ENCODE results near the gene OLA1.

DNA sequence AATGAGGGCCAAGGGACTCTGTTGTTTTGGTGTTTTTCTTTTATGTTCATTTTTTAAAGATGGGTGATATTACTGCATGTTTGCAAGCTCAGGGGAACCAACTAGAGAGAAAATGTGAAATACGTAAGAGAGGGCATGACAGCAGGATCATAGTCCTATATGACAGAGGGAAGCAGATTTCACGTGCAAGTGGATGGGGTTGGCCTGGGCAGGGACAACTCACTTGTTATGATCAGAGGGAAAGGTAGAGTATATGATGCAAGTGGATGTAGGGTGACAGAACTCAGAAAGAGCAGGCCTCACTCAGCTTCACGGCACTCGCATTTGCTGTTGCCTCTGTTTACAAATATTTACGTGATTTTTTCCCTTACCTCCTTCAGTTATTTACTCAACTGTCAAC, 67.0 kb downstream of the OLA1 start:
- TF ChIP-seq EZH2 (IDR thresholded peaks at IDR 0.05), result no peak
- TF ChIP-seq POLR2AphosphoS5 (IDR thresholded peaks at IDR 0.05; ENCODE audit: borderline replicate concordance, low read depth, low read length), result no peak
- no peak for TF ChIP-seq FOXP2 (optimal IDR thresholded peaks at IDR 0.05; ENCODE audit: control extremely low read depth, extremely low read length, insufficient read depth)

Measured in SK-N-MC (cell line).